ENCODE measurements around the gene GALNT6.

DNA sequence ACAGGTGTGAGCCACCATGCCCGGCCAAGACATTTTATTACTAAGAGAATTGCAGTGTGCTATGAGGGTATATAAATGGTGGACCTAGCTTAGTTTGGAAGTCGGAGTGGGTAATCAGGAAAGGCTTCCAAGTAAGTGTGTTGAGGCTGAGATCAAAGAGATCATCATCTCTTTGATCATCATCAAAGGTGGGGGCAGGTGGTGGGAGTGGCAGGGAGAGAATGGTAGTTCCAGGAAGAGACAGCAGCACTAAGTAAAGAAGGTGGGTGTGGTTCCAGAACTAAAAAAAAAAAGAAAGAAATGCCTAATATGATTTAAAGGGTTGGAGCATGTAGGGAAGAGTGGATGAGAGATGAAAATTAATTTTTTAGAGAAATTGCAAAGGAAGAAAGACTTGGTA, 48.1 kb upstream of the GALNT6 start:
- TF ChIP-seq HDGF (IDR thresholded peaks at IDR 0.05; ENCODE audit: borderline replicate concordance) (no peak), BHLHE40 (IDR thresholded peaks at IDR 0.05; ENCODE audit: borderline replicate concordance) (no peak), FOXM1 (IDR thresholded peaks at IDR 0.05; ENCODE audit: borderline replicate concordance) (no peak), CTBP1 (IDR thresholded peaks at IDR 0.05; ENCODE audit: borderline replicate concordance) (no peak), L3MBTL2 (conservative IDR thresholded peaks at IDR 0.05) (no peak), LEF1 (IDR thresholded peaks at IDR 0.05; ENCODE audit: borderline replicate concordance) (no peak), SP1 (IDR thresholded peaks at IDR 0.05) (no peak), ELF4 (IDR thresholded peaks at IDR 0.05) (no peak), TARDBP (IDR thresholded peaks at IDR 0.05) (no peak), ZNF384 (IDR thresholded peaks at IDR 0.05) (no peak), SUZ12 (IDR thresholded peaks at IDR 0.05) (no peak)

Data from HEK293T (cell line).